ENCODE data around the gene ZNF267.

DNA sequence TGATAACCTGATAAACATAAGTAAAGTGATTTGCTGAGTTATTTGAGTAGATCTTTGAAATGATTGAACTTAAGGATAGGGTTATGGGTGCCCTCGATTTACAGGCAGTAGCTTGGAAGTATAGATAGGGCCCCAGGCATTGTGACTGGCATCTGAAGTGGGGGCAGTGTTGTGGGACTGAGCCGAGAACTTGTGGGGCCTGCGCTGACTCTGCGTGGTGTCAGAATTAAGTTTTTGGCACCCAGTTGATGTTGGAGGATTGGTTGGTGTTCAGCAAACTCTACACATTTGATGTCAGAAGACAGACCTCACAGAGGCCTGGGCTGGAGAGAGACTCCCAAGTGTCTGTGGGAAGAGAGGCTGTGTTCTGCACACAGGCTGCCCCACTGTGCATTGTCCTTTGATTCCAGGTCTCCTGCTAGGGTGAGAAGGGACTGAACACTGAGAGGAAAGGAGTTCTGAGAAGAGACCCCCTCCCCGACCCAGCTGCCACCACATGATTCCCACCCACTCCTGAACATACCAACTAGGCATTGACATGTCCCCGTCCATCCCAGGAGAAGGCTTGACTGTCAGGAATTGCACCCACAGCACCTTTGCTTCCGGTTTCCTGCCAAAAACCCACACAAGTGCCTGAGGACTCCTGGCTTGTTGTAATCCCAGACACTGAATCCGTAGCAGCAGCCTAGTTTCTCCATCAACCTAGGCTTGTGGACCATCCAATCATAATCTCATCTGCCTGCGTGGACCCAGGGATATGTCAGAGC lies 4.5 kb downstream of the ZNF267 start:
- TF ChIP-seq, protein P1, sequence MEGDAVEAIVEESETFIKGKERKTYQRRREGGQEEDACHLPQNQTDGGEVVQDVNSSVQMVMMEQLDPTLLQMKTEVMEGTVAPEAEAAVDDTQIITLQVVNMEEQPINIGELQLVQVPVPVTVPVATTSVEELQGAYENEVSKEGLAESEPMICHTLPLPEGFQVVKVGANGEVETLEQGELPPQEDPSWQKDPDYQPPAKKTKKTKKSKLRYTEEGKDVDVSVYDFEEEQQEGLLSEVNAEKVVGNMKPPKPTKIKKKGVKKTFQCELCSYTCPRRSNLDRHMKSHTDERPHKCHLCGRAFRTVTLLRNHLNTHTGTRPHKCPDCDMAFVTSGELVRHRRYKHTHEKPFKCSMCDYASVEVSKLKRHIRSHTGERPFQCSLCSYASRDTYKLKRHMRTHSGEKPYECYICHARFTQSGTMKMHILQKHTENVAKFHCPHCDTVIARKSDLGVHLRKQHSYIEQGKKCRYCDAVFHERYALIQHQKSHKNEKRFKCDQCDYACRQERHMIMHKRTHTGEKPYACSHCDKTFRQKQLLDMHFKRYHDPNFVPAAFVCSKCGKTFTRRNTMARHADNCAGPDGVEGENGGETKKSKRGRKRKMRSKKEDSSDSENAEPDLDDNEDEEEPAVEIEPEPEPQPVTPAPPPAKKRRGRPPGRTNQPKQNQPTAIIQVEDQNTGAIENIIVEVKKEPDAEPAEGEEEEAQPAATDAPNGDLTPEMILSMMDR (IDR thresholded peaks at IDR 0.05; ENCODE audit: insufficient read depth, low read depth, low read length): no peak
- TF ChIP-seq EZH2 (IDR thresholded peaks at IDR 0.05; ENCODE audit: insufficient read depth, low read length): no peak
